ENCODE data around the gene MMP25.
"Not testable (repeated sequence)": the region's sequence is repeated elsewhere in the genome, so short reads cannot be mapped to it uniquely, and the experiment has no call there.

The MMP25 gene

GRCh38 chr16:3056336-3057180 is 10.2 kb downstream of the MMP25 start:
- no peak for DNase-seq

GRCh38 chr16:3057181-3058138 is 11.1 kb downstream of the MMP25 start:
- no peak for DNase-seq

- DNase-seq = peak; percentile 51 to 52
These were observed 12.0 kb downstream of the MMP25 start for GRCh38 chr16:3058139-3059030.

- peak; percentile 86 to 88 for DNase-seq
These were observed 12.8 kb downstream of the MMP25 start for GRCh38 chr16:3059041-3059722.

- no peak for DNase-seq
These were observed 13.4 kb downstream of the MMP25 start for GRCh38 chr16:3059723-3060242.

- no peak for DNase-seq
These were observed 14.2 kb downstream of the MMP25 start for GRCh38 chr16:3060339-3061127.

GRCh38 chr16:3062553-3062952 is 16.2 kb downstream of the MMP25 start:
- no peak for DNase-seq

GRCh38 chr16:3063625-3064386 is 17.4 kb downstream of the MMP25 start:
- no peak for DNase-seq

- DNase-seq = peak; percentile 69 to 86
These were observed 18.8 kb downstream of the MMP25 start, which contains the start of gene IL32 for GRCh38 chr16:3065069-3065741. TSS of gene IL32 (plus strand) at chr16:3065640. CDS start at chr16:3065812, 172 bp downstream.

- DNase-seq = no peak
These were observed 19.5 kb downstream of the MMP25 start for GRCh38 chr16:3065742-3066439.

- DNase-seq = no peak
These were observed 20.0 kb downstream of the MMP25 start for GRCh38 chr16:3066440-3066748.

GRCh38 chr16:3068487-3068886 is 22.1 kb downstream of the MMP25 start:
- DNase-seq = peak in 1 of 2 donors; percentile 52

GRCh38 chr16:3069146-3069545 is 22.8 kb downstream of the MMP25 start:
- DNase-seq = not testable (repeated sequence)

GRCh38 chr16:3070608-3071111 is 24.3 kb downstream of the MMP25 start:
- peak in 1 of 2 donors; percentile 39 for DNase-seq

- DNase-seq = peak in 1 of 2 donors; percentile 26
These were observed 25.3 kb downstream of the MMP25 start for GRCh38 chr16:3071655-3072054.

- DNase-seq = peak in 1 of 2 donors; percentile 51
These were observed 25.8 kb downstream of the MMP25 start for GRCh38 chr16:3072148-3072547.

- DNase-seq = peak in 1 of 2 donors; percentile 63
These were observed 26.4 kb downstream of the MMP25 start for GRCh38 chr16:3072576-3073263.

GRCh38 chr16:3073448-3073847 is 27.1 kb downstream of the MMP25 start:
- no peak for DNase-seq

Data from CD4-positive, alpha-beta T cell treated with Interleukin-1 beta for 1 hour (primary cell).